Fibroblast of pulmonary artery (primary cell): ENCODE results near the gene ODF2L.
"Not testable (repeated sequence)": the region's sequence is repeated elsewhere in the genome, so short reads cannot be mapped to it uniquely, and the experiment has no call there.

Source experiments
- DNase-seq: peaks from one replicate; pipeline ENCODE4 v3.0.0-alpha.2; 2010; ENCODE audit warnings: low read depth
- H3K4me3 ChIP-seq: replicated peaks from 2 replicates; pipeline ENCODE4 v1.5.1; 2011; ENCODE audit warnings: low read depth, mild to moderate bottlenecking, control low read depth, low read length, moderate library complexity
- CTCF ChIP-seq: IDR thresholded peaks from 2 replicates; pipeline ENCODE4 v1.5.1; 2011; ENCODE audit warnings: mild to moderate bottlenecking, control low read depth, low read length, inconsistent platforms; ENCODE audit errors: missing control alignments

ODF2L gene

GRCh38 chr1:86375688-86376087 lies 20.4 kb downstream of the ODF2L start:
- no peak overlapping the region for H3K4me3 ChIP-seq
- DNase-seq = peak; percentile 24
- TF ChIP-seq CTCF = no peak

GRCh38 chr1:86370601-86371022 lies 25.5 kb downstream of the ODF2L start:
- H3K4me3 ChIP-seq = no peak overlapping the region
- DNase-seq = peak; percentile 27

GRCh38 chr1:86365896-86366295 lies 30.2 kb downstream of the ODF2L start:
- DNase-seq = no peak
- H3K4me3 ChIP-seq = no peak overlapping the region
- no peak for TF ChIP-seq CTCF

More at GRCh38 chr1:86370601-86371022, 25.5 kb downstream of the ODF2L start:
- TF ChIP-seq CTCF = no peak

GRCh38 chr1:86362807-86363206 lies 33.3 kb downstream of the ODF2L start:
- no peak overlapping the region for H3K4me3 ChIP-seq
- TF ChIP-seq CTCF = no peak
- DNase-seq = no peak

GRCh38 chr1:86357796-86358195 lies 38.3 kb downstream of the ODF2L start:
- no peak for DNase-seq
- H3K4me3 ChIP-seq = no peak overlapping the region
- TF ChIP-seq CTCF = no peak

GRCh38 chr1:86356247-86356646 lies 39.9 kb downstream of the ODF2L start:
- no peak overlapping the region for H3K4me3 ChIP-seq
- peak; percentile 31 for DNase-seq
- TF ChIP-seq CTCF = no peak

- H3K4me3 ChIP-seq = no peak overlapping the region
- DNase-seq = peak; percentile 44
- TF ChIP-seq CTCF = no peak
These were observed 44.0 kb downstream of the ODF2L start for GRCh38 chr1:86352086-86352485.

GRCh38 chr1:86350230-86350629 lies 45.9 kb downstream of the ODF2L start:
- H3K4me3 ChIP-seq, DNase-seq: not testable (repeated sequence)
